IPS-15b (cell line): Measurements from ENCODE around the gene SPATA31C1.

Experiments used
- H3K27me3 ChIP-seq: one replicate; pipeline ENCODE4 v1.6.1; 2013; ENCODE audit warnings: low read length; ENCODE audit not compliant: control insufficient read depth, insufficient read depth
- H3K36me3 ChIP-seq: one replicate; pipeline ENCODE4 v1.6.1; 2013; ENCODE audit warnings: low read length; ENCODE audit not compliant: control insufficient read depth, insufficient read depth
- H3K4me1 ChIP-seq: one replicate; pipeline ENCODE4 v1.6.1; 2013; ENCODE audit warnings: mild to moderate bottlenecking, low read length; ENCODE audit not compliant: control insufficient read depth, insufficient read depth
- H3K4me3 ChIP-seq: one replicate; pipeline ENCODE4 v1.5.1; 2013; ENCODE audit warnings: low read depth, low read length
- H3K9ac ChIP-seq: one replicate; pipeline ENCODE4 v1.6.1; 2013; ENCODE audit warnings: low read depth, mild to moderate bottlenecking, low read length
- H3K9me3 ChIP-seq: one replicate; pipeline ENCODE4 v1.6.1; 2013; ENCODE audit warnings: mild to moderate bottlenecking, low read length; ENCODE audit not compliant: control insufficient read depth, insufficient read depth

Gene SPATA31C1

DNA sequence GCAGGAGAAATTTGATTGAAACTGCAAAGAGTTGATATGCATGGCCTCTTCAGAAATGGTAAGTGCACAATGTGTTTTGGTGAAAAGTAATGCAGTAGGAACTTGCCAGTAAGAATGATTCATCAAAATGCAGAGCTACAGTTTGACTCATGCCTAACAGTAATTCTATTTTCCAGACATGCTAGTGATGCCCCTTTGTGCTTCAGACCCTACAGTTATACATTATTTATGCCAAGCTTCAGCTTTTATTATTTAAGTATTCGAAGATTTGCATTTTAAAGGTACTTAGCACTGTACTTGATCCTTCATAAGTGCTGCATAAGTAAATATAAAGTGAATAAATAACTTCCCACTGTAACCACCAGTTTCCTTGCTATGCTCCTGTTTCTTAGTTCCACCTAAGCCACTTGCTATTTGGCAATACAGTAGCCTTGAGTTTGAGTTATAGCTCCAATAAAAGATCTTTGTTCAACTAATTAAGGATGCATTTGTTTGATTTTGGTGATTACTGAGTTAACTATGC lies 38.7 kb upstream of the SPATA31C1 start:
- no peak overlapping the region for H3K4me3 ChIP-seq

DNA sequence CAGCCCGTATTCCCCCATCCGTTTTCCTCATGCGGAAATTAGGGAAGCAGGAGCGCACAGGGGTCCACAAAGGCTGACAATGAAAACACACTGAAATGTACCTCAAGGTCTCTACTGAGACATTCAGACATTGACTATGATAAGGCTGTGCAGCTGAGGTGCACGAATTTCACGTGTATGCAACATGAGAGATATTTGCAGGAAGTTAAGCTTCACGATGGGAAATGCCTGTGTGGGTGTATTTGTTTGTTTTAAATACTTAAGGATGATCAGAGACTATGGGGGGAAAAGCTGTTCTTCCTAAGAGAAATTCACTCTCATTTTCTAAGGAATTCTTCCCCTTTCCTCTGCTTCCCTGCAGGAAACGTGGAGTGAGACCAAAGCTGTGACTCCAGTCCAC lies 37.6 kb upstream of the SPATA31C1 start:
- H3K36me3 ChIP-seq, result no peaks in the 10 kb centered on the region
- H3K27me3 ChIP-seq, result no peaks in the 10 kb centered on the region
- H3K4me1 ChIP-seq, result peaks cover 11% of the 10 kb centered on the region
- no peaks in the 10 kb centered on the region for H3K9me3 ChIP-seq
- no peak overlapping the region for H3K4me3 ChIP-seq
- no peak overlapping the region for H3K9ac ChIP-seq

More for the DNA sequence above, 38.7 kb upstream of the SPATA31C1 start:
- Histone ChIP-seq H3K9ac (no peak overlapping the region), H3K9me3 (no peaks in the 10 kb centered on the region), H3K36me3 (no peaks in the 10 kb centered on the region), H3K27me3 (no peaks in the 10 kb centered on the region), H3K4me1 (peaks cover 11% of the 10 kb centered on the region)

DNA sequence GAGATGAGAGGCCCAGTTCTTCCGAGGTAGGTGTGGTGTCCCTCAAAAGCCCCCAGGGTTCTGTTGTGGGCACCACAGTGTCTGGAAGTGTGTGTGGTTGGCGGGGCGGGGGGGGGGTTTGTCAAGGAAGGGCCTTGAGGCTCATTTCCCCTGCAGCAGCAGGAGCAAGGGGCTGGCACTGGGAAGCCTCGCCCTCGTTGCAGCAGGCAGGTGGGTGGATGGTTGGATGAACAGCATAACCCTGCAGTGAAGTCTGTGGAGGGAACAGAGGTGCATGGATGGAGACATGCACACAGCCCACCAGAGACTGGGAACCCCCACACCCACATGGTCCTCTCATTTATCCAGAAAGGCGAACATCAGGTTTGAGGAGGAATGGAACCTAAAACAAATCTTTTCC lies 37.1 kb upstream of the SPATA31C1 start:
- Histone ChIP-seq H3K9ac (no peak overlapping the region), H3K36me3 (no peaks in the 10 kb centered on the region)

DNA sequence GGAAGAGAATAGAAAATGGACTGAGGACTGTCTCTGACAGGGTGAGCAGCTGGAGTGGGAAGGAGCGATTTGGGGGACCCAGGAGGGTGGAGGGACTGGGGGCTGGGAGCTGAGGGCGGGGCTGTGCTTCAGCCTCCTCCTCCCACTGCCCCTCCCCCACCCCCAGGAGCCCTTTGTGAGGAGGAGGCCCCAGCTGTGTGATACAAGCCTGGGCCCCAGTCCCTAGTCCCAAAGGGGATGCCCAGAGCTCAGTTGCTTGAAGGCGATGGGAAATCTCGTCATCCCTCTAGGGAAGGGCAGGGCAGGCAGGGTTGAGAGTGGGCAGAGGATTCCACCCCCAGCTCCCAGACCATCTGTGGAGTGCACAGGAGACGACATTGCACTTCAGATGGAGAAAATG lies 35.1 kb upstream of the SPATA31C1 start, which contains the start of gene SPATA31E1:
Gene SPATA31E1, plus strand, starts transcription at position 251 of the 400 bp plus-strand sequence. Its CDS starts 15 bp downstream, at position 266.
- H3K9ac ChIP-seq, result no peak within 1 kb of the TSS

More for the DNA sequence above, 37.1 kb upstream of the SPATA31C1 start:
- no peak overlapping the region for H3K4me3 ChIP-seq
- no peaks in the 10 kb centered on the region for H3K9me3 ChIP-seq
- peaks cover 11% of the 10 kb centered on the region for H3K4me1 ChIP-seq
- no peaks in the 10 kb centered on the region for H3K27me3 ChIP-seq

DNA sequence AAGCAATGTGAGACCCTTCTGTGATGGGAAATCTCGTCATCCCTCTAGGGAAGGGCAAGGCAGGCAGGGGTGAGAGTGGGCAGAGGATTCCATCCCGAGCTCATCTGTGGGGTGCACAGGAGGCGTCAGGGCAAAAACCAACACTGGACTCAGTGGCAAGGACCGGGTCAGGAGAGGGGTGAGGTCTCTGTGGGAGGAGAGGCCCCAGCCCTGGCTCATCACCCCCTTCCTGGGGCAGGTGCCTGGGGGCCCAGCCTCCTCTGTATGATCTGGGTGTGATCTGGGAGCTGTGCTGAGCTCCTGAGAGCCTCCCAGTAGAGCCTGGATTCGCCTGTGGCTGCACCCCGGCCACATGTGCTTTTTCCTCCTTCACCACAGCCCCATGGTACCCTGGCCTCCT lies 34.5 kb upstream of the SPATA31C1 start:
- H3K36me3 ChIP-seq, result no peaks in the 10 kb centered on the region
- H3K4me1 ChIP-seq, result peaks cover 6% of the 10 kb centered on the region
- no peaks in the 10 kb centered on the region for H3K27me3 ChIP-seq
- no peak overlapping the region for H3K4me3 ChIP-seq
- H3K9me3 ChIP-seq, result no peaks in the 10 kb centered on the region
- no peak overlapping the region for H3K9ac ChIP-seq

More for the DNA sequence above, 35.1 kb upstream of the SPATA31C1 start, which contains the start of gene SPATA31E1:
- Histone ChIP-seq H3K36me3 (no peaks in the 10 kb centered on the region), H3K9me3 (no peaks in the 10 kb centered on the region), H3K27me3 (no peaks in the 10 kb centered on the region), H3K4me1 (peaks cover 6% of the 10 kb centered on the region), H3K4me3 (no peak within 1 kb of the TSS)

DNA sequence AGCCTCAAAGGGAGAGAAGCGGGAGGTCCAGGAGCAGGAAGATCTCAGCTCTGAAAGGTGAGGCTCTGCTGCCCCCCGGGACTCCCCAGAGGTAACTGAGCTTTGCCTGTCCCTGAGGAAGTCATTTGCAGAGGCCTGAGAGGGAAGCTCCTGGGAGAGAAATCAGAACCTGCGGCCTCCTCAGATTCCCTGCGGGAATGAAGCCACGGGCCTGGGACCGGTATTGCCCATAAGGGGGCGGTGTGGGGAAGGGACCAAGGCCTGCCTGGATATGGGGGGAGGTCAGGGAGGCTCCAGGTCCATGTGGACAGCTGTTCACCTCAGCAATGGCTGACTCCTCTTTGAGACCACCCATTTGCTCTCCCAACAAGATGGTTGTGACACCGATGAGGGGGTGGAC lies 33.8 kb upstream of the SPATA31C1 start:
- Histone ChIP-seq H3K9ac (no peak overlapping the region), H3K4me1 (peaks cover 3% of the 10 kb centered on the region), H3K36me3 (no peaks in the 10 kb centered on the region), H3K9me3 (no peaks in the 10 kb centered on the region), H3K27me3 (no peaks in the 10 kb centered on the region), H3K4me3 (no peak overlapping the region)

DNA sequence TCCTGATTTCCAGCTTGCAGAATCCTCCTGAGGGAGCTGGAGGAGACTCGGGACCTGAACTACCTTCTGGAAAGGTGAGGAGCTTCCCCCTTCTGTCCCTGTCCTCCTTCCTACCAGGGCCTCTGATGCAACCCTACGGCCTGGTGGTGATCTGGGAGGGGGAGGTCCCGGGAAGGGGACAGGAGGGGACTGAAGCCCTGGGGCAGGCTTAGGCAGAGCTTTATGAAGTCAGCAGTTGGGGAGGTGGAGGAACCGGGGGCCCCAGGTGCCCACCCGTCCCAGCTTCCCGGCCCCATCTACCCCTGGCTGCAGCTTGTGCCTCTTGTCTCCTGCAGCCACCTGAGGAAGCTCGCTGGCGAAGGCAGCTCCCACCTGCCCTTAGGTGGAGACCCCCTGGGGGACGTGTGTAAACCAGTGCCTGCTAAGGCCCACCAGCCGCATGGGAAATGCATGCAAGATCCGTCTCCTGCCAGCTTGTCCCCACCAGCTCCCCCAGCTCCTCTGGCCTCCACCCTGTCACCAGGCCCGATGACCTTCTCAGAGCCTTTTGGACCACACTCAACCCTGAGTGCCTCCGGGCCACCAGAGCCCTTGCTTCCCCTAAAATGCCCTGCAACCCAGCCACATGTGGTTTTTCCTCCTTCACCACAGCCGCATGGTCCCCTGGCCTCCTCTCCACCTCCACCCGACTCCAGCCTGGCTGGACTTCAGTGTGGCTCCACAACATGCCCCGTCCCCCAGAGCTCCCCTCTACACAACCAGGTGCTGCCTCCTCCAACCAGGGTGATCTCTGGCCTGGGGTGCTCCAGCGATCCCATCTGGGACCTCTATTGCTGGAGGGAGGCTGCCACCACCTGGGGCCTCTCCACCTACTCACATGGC lies 32.9 kb upstream of the SPATA31C1 start:
- H3K9ac ChIP-seq, result no peak overlapping the region
- H3K9me3 ChIP-seq, result no peaks in the 10 kb centered on the region
- H3K4me3 ChIP-seq, result no peak overlapping the region
- H3K27me3 ChIP-seq, result no peaks in the 10 kb centered on the region
- H3K4me1 ChIP-seq, result no peaks in the 10 kb centered on the region
- no peaks in the 10 kb centered on the region for H3K36me3 ChIP-seq

DNA sequence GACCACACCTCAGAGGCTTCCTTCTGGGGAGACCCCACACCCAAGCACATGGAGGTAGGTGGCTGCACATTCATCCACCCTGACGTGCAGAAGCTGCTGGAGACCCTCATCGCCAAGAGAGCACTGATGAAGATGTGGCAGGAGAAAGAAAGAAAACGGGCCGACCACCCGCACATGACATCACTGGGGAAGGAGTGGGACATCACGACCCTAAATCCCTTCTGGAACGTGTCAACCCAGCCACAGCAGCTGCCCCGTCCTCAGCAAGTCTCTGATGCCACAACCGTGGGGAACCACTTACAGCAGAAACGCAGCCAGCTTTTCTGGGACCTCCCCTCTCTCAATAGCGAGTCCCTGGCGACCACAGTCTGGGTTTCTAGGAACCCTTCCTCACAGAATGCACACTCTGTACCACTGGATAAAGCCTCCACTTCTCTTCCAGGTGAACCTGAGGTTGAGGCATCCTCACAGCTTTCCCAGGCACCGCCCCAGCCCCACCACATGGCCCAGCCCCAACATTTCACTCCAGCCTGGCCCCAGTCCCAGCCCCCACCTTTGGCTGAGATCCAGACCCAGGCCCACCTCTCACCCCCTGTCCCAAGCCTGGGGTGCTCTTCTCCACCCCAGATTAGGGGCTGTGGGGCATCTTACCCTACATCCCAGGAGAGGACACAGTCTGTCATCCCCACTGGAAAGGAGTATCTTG lies 32.1 kb upstream of the SPATA31C1 start:
- no peak overlapping the region for H3K9ac ChIP-seq
- H3K27me3 ChIP-seq, result no peaks in the 10 kb centered on the region
- no peaks in the 10 kb centered on the region for H3K36me3 ChIP-seq
- H3K9me3 ChIP-seq, result no peaks in the 10 kb centered on the region
- no peaks in the 10 kb centered on the region for H3K4me1 ChIP-seq
- H3K4me3 ChIP-seq, result no peak overlapping the region

DNA sequence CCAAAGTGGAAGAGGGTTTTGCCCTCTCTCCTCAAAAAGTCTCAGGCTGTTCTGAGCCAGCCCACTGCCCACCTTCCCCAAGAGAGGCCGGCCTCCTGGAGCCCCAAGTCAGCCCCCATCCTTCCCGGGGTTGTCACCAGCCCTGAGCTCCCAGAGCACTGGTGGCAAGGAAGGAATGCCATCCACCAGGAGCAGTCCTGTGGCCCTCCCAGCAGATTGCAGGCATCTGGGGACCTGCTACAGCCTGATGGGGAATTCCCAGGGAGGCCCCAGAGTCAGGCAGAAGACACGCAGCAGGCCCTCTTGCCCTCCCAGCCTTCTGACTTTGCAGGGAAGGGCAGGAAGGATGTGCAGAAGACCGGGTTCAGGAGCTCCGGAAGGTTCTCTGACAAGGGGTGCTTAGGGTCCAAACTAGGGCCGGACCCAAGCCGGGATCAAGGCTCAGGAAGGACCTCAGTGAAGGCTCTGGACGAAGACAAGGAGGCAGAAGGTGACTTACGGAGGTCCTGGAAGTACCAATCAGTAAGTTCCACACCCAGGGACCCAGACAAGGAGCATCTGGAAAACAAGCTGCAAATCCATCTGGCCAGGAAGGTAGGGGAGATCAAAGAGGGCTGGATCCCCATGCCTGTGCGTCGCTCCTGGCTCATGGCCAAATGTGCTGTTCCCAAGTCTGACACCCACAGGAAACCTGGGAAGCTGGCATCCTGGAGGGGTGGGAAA lies 31.4 kb upstream of the SPATA31C1 start:
- Histone ChIP-seq H3K9me3 (no peaks in the 10 kb centered on the region), H3K4me1 (no peaks in the 10 kb centered on the region), H3K27me3 (no peaks in the 10 kb centered on the region), H3K9ac (no peak overlapping the region), H3K4me3 (no peak overlapping the region), H3K36me3 (no peaks in the 10 kb centered on the region)

DNA sequence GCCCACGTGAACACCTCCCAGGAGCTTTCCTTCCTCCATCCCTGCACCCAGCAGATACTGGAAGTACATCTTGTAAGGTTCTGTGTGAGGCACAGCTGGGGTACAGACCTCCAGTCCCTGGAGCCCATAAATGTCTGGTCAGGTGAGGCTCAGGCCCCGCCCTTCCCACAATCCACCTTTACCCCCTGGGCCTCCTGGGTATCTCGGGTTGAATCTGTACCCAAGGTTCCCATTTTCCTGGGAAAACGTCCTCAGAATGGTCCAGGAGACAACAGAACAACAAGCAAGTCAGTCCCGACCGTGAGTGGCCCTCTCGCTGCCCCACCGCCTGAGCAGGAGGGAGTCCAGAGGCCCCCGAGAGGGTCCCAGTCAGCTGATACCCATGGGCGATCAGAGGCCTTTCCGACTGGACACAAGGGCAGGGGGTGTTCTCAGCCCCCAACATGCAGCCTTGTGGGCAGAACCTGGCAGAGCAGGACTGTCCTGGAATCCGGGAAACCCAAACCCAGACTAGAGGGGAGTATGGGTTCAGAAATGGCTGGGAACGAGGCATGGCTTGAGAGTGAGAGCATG lies 30.7 kb upstream of the SPATA31C1 start:
- Histone ChIP-seq H3K9me3 (no peaks in the 10 kb centered on the region), H3K27me3 (no peaks in the 10 kb centered on the region), H3K4me3 (no peak overlapping the region), H3K36me3 (no peaks in the 10 kb centered on the region), H3K9ac (no peak overlapping the region), H3K4me1 (no peaks in the 10 kb centered on the region)
